GF-D8 (cell line): ENCODE data around the gene BTBD18.
A peak's percentile ranks its signal among the peaks of the same experiment; 100 is the strongest.

ENCODE experiments used
- DNase-seq: peaks from one replicate; lab custom pipeline; 2025; lab: John Stamatoyannopoulos, UW

BTBD18 gene, protein sequence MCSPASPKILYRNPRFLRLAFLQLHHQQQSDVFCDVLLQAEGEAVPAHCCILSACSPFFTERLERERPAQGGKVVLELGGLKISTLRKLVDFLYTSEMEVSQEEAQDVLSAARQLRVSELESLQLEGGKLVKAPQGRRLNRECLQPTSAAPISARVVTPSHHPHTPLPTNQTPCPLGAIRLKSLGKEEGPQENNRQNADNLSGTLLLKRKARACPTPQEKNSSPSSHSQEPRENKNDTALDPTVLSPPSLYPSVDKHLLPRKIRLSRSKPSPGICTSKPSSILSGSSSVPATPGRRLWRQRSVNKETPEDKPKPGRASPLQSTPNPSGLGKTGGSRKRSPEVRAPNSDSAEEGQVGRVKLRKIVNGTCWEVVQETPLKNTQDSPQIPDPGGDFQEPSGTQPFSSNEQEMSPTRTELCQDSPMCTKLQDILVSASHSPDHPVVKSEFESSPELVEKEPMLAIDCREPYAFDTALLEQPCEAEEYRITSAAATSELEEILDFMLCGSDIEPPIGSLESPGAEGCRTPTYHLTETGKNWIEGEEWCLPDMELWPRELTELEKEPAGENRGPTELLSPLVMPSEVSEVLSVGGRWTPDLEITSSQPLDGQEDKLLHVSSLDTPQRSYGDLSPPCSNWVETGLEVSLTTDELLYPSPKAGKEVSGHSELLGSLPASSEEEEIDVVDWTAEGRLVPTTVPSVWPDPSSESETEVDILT

DNA sequence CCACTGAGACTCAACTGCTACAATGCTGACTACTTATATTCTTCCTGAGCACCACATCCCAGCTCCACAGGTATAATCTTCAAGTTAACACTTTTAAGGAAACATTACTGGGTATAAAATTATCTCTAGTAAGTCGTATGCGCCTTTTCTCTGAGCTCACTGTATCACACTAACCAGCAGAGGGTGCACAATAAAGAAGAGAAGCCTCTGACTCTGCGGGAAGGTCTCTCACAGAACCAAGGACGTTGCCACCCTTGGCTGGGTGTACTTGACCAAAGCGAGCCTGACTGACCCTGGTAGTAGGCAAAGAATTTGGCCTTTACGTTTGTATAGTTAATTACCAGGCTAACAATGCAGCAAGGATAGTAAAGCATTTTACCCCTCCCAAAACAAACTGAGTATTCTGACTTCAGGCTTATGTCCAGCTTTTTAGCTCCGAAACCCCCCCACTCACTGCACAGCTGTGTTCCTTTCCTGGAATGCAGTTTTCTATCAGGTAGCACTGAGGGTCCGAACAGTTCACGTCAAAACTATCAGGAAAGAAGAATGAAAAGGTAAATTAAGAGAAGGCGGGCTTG is at the start of gene BTBD18:
TSS of gene BTBD18 (minus strand) at position 144 of the 578 bp plus-strand sequence. CDS start 631 bp downstream, outside the sequence.
- no peak for DNase-seq

DNA sequence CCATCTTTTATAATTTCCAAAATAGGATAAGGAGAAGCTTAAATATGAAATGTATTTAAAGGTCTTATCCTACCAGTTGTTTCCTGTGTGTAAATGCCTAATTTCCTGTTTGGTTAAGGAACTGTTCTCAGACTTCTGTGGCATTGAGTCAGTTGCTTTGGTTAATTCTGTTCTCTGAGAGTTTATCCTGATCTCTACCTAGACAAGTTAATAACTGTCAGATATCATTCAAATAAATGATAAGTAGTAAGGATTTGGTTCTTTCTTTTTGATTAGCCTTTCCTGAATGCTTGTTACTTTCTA is 49.5 kb upstream of the BTBD18 start:
- DNase-seq = no peak

DNA sequence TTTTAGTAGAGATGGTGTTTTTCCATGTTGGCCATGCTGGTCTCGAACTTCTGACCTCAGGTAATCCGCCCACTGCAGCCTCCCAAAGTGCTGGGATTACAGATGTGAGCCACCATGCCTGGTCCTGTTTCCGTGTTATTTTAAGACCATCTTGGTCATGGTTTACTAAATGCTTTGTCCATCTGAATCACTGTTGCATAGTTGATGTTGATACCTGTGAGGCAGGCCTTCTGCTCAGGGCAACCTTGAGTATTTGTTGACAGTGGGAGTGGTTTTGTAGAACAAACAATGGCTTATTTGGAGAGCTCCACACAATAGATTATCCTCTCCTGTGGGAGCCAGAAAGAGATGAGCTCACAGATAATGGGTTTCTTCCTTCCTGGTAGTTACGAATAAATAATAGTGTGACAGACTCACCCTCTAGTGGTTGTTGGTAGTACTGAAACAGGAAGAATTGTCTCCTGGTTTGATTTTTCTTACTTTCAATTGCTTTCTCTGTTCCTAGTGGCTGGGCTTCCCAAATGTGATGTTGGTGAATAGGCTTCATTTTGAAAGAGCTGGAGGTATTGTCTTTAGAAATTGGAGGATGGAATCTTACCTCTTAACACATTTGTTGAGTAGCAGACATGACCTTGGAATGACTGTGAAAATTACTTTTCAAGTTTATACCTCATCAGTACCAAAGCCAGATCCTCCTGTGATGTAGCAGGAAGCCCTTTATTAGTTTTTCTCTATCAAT is 49.0 kb upstream of the BTBD18 start:
- DNase-seq = peak; percentile 28

DNA sequence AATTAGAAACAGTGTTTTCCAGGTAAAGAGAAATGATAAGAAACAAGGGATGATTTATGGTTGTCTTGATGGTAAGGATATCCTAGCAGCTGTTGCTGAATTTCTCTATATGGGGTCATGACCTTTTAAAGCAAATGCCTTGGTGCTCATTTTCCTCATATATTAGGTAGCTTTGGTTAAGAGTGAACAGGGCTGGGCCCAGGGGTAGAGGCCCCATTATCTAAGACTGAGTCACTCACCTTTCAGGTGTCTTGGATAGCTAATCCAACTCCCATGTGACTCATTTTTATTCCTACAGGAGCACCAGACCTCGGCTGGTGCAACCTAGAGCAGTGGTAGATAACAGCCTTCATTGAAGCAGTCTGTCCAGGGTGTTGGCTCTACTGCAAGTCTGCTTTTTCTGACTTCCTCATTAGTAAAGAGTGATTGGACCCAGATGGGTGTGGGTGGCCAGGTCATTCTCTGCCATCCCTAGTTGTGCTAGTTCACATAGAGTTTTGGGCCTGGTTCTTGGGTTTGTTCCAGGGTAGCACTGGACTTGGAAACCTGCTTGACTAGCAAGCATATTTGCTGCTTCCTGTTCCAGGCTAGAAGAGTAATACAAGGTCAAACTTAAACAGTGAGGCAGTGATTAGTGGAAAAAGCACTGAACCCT is 47.4 kb upstream of the BTBD18 start:
- no peak for DNase-seq

DNA sequence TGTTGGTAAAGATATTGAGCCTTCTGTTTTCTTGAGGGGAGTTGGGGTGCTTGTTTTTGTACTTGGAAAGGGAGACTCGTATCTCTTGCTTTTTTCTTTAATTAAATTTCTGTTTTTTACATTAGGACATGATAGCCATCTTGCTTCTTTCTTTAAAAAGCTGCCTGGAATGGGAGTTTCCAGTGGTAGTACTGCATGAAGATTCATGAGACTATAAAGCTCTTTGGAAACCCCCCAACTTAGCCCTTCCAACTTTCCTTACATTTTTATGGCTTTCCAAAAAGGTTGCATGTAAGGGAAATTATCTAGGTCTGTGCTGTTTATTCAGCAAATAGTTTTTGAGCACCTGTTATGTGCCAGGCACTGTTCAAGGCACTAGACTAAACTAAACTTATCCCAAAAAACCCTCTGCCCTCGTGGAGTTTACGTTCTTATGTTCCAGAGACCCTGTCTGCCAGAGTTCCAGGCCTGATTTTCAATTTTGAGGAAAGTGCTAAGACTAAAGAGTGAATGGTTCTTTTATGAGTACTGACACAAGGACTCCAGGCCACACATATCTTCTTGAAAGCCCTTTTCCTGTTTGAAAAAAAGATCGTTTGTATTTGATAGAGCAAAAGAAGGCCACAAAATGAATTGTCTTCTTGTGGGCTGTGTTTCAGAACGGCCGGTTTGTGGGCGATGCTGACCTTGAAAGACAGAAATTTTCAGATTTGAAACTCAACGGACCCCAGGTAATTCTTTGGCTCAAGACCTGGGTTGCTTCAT is 41.9 kb upstream of the BTBD18 start:
- DNase-seq = no peak

DNA sequence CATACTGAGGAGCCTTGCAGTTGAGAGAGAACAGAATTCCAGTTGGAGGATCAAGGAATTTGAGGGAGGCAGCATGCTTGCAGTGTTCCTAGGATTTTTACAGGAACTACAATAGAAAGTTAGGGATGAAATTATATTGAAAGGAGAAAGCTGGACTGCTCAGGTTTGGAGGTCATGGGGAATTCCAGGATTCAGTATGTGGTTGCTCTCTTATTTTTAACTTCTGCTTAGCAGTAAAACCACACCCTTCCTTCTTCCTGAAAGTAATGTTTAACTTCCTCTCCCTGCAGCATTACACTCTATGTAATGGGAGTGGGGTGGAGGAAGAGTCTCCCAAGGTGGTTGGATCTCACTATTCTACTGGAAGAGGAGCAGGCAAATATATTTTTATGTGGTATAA is 41.3 kb upstream of the BTBD18 start:
- DNase-seq = peak; percentile 49

DNA sequence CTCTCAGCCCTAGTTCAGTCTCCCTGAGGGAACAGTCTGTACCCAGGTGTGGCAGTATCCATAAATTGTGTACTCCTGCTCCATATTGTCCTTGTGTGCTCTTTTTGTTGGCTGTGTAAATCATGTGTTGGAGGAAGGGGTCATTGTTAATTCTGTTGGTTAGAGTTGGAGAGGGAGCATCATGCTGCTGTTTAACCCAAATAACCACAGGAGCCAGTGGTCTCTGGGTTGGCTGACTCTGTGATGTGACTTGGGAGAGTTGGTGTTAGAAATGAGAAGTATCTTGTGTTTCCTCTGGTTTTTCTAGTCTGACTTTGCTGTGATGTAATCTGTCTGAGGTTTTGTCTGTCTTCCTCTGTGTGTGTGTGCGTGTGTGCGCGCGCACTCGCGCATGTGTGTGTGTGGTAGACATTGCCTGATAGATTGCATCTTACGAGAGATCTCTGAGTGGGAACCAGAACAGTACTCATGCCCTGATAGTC is 40.5 kb upstream of the BTBD18 start:
- peak; percentile 97 for DNase-seq

DNA sequence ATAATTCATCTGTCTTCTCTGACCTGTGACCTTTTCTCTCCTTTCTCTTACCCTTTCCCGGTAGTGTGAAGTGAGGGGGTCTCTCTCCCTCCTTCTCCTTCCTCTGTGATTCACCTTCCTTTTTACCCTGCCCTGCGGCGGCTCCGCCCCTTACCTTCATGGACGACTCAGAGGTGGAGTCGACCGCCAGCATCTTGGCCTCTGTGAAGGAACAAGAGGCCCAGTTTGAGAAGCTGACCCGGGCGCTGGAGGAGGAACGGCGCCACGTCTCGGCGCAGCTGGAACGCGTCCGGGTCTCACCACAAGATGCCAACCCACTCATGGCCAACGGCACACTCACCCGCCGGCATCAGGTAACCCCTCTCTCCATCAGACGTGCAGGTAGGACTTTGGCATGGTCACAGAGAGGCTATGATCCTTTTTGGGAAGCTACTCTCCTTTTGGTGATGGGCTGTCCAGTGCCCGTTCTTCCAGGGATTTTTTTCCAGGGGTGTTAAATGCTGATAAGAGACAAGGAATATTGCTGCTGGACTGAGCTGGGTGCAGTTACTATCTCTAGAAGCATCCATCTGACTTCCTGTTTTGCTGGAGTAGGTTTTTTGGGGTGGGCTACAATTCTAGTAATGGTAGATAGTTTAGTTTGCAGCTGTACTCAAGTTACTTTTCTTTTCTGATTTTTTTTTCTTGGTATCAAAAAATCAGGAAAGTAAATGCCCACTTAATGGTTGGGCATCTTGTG is 39.9 kb upstream of the BTBD18 start:
- DNase-seq = no peak

DNA sequence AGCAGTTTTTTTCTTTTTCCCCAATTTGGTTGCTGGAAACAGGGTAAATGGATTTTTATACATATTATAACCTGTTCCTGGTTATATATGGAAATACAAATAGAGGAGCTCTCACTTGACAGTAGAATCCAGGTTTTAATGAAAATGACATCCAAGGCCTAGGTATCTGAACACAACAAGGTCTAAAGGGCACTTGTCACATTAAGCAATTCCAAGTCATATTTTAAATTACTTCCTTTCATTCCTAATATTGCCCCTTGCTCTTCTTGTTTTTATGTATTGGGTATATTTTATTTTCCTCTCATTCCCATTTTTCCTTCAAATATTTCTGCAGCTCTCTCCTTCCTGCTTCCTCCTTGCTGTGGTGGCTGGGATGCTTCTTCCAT is 37.1 kb upstream of the BTBD18 start:
- no peak for DNase-seq

DNA sequence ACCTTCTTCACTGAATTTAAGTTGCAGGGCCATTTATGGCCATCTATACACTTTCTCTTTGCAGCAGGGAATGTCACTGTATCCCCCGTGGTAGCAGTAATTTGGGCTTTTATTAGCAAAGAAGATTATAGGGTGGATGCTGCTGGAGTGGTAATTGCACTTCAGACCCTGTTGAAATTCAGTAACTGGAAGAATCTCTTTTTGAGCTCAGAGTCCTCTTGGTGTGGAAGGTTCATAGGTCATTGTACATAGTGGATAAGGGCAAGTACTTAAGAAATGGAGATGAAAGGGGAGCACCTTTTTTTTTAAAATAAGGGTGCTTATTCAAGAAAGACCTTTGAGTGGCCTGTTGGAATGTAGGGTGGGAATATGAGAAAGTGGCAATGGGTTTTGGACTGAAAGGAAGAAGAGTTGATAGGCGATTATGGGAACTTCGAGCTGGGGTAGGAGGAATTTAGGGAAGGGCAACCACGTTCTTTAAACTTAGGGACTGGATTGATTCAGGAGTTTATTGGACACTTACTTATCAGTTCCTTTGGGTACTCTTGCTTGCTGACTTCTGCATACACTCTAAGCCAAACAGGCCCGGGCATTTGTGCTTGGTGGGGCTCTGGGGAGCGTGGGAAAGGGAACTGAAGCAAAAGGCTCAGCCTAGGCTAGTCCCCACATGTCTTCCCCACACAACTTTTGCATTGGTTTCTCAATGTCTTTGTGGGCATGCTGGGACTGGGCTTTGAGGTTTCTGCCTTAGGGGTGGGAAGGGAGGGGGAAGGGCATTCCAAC is 36.5 kb upstream of the BTBD18 start:
- DNase-seq = peak; percentile 57

DNA sequence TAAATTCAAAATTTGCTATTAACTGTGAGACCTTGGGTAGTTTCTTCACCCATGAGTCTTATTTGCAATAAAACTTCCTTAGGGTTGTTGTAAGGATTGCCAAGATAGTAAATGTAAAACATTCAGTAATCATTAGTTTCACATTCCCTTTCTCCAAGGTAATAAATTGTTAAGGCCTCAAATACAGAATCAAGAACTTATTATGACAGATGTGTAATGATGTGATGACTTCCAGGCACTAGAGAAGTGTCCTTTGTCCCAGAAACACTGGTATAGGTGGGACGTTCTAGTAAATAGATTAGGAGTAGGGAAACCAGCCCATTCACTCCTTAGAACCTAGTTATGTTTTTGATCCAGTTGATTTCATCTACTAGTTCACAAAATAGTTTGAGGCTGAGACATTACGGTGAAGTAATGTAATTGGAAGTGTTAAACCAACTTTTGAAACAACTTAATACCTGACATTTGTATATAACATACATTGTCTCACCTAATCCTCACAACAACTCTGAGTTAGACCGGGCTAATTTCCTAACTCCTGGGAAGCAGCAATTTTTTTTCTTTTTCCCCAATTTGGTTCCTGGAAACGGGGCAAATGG is 35.5 kb upstream of the BTBD18 start:
- DNase-seq = no peak

DNA sequence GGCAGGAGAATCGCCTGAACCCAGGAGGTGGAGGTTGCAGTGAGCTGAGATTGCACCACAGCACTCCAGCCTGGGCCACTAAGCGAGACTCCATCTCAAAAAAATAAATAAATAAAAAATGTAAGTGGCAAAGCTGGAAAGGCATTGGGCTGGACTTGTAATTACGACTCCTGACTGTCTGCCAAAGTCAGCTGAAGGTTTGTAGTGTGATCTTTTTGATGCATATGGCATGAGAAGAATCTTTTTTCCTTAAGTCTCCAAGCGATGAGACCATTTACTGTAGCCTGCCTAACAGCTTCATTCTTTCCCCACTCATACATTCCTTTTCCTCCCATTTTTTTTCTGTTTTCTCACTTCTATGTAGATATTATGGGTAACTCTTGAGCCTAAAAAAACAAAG is 34.8 kb upstream of the BTBD18 start:
- DNase-seq = no peak

DNA sequence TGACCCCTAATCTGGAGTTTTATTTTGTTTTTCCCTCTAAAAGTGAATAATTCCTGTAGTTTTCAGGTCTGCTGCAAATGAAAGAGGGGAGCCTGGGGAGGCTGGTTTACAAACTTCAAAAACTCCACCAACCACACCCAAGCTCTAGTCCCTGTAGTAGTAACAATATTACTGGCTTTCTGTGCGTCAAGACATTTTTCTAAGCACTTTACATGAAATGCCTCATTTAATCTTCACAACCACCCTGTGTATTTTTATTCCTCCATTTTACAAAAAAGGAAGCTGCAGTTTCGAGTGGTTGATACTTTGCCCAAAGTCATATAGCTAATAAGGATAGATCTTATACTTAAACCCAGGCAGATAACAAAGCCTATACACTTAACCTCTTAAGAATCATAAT is 33.5 kb upstream of the BTBD18 start:
- no peak for DNase-seq

DNA sequence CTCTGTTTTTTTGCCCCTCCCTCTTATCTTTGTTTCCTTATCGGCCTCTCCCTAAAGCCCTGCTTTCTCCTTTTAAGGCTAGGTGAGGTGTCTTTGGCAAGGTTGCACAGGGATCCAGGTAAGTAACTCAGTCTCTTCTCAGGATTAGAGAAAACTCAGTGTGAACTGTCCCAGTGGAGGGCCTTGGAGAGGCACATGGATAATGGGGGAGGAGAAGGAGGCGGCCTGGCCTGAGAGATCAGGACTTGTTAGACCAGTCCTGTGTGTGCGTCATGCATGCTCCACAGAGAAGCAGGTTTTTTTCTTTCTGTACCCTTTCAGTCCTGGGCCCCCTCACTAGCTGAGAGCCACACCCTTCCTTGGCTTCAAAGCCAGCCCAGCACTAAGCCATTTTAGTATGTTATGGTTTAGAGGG is 29.9 kb upstream of the BTBD18 start:
- DNase-seq = no peak

DNA sequence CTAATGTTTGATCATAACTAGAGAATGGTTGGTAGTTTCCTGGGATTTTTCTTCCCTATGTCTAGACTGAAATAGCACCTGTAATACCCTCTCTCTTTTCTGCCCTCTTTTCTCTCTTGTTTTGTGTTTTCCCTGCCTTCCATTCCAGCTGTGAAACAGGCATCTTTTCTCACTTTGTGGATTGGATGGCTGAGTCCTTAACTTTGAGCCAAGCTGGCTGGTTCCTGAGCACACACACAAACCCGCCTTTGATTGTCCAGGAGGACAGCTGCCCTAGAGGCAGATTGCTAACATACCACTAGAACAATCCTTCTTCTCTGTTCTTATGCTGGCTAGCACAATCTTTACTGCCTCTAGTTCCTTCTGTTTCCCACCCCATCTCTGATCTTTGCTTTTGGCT is 27.7 kb upstream of the BTBD18 start:
- no peak for DNase-seq

DNA sequence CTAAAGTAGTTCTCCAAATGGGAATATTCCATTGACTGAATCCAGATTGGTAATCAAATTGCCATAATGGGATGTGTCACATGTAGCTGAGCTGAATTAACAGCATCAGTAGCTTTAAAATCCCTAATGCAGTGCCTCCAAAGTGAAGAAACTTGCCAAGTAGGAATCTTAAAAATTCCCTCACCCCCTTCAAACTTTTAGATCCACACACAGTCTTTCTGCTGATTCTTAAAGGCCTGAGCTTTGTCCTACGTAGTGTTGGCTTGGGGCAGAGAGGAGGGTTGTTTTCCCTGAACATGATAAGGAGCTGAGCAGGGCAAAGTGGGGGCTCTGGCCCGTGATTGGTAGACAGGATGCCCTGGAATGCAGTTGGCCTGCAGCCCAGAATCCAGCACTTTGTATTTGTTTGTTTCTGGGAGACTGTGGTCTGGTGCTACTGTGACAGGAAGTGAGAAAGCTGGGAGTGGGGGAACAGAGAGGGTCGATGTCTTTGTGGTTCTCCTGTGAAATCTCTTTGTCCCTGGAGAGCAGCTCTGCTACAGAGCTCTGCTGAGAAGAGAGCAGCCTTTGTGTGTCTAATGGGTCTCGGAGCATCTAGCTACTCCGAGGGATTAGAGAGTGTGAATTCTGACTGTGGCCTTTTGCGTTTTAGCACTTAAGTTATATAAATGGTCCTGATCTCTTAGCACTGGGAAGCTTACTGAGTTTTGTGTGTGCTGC is 26.9 kb upstream of the BTBD18 start:
- no peak for DNase-seq

DNA sequence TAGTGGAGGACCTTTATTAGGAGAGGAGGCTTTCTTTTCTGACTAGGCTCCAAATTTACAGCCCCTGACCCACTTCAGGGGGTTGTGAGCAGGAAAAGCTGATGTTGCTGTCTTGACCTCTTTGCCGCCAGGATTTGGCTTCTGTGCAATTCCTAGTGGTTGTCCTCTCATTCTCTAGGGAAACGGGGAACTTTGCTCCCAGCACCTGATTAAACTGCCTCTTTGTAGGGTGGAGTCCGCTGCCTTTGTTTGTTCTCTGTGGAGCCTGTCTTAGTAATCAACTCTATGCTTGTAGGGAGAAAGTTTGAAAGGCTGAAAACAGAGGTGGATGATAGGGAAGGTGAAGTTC is 26.3 kb upstream of the BTBD18 start:
- DNase-seq = no peak

DNA sequence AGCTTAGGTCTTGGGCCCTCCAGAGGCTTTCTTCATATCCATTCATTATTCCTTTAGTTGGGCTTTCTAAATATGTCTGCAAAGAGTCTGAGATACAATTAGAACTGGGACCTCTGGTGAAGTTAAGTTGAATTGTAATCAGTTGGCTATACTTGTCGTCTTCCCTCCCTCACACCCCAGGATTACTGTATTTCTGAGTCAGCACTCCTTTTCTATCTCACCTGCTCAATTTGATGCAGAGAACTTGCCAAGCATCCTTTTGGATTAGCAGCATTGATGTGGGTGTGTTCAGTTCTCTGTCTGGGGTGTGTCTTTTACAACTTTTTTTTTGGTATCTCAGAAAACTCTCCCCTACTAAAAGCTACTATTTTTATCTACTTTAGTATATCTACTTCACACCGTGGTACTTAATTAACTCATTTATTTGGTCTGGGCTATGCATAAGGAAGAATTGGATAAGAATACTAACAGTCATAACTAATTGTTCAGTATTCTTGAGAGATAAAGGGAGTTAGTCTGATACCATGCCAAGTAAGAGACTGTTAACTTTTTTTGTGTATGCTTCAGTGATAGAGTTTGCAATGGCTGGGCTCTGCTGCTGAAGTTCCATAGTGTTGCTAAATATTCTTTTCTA is 25.1 kb upstream of the BTBD18 start:
- DNase-seq = no peak
